Measurements from ENCODE around the gene NTRK2. TPM values are rescaled to one million over a fixed set of nuclear protein-coding genes. Genes with fewer than 3 reads are reported as not detected.
A peak's percentile ranks its signal among the peaks of the same experiment; 100 is the strongest.

NTRK2 gene
- total RNA-seq (2013; cell fraction: nucleolus; rRNA removed): 1.0 and 1.1 TPM in 2 replicates
- total RNA-seq (2014; rRNA removed): 0.45 and 0.76 TPM in 2 replicates
- 0.69 and 0.76 TPM in 2 replicates for total RNA-seq (2014; rRNA removed; fragmentation: Illumina TruSeq; extraction: Trizol)
- 0.51 and 0.59 TPM in 2 replicates for total RNA-seq (2021)
- polyA plus RNA-seq (2011; ENCODE audit: low read depth): 0.52 TPM
- 4.6 TPM in 2 replicates for polyA plus RNA-seq (2011; rRNA removed)
- 2.4 and 3.1 TPM in 2 replicates for polyA plus RNA-seq (2011; cell fraction: cytosol; rRNA removed)
- polyA plus RNA-seq (2011; cell fraction: nucleus; rRNA removed): 3.5 and 3.6 TPM in 2 replicates
- 0.55 and 1.0 TPM in 2 replicates for polyA plus RNA-seq (2012)
- polyA plus RNA-seq (2014; fragmentation: Illumina TruSeq; extraction: Trizol): 1.0 TPM in 2 replicates
- under 1 TPM; 0.49 to 0.60 TPM for polyA plus RNA-seq (2014; fragmentation: Nextera tagmentation; extraction: Ambion mirVana)
- polyA plus RNA-seq (2014; rRNA removed): 0.42 and 0.48 TPM in 2 replicates
- polyA plus RNA-seq (2016; fragmentation: Nextera tagmentation; extraction: Ambion mirVana): under 1 TPM; 0.70 to 0.78 TPM
- polyA minus RNA-seq (2011; rRNA and poly(A)+ RNA removed): 4.7 and 5.9 TPM in 2 replicates
- polyA minus RNA-seq (2011; cell fraction: cytosol; rRNA and poly(A)+ RNA removed): 0.53 and 1.2 TPM in 2 replicates
- 4.0 and 5.7 TPM in 2 replicates for polyA minus RNA-seq (2011; cell fraction: nucleus; rRNA and poly(A)+ RNA removed)
- percentile 54 among the genes with signal in this experiment for Bru-seq, nascent RNA
- BruChase-seq, experiment 1, labeled RNA remaining after a 6-hour chase: percentile 49 among the genes with signal in this experiment
- BruChase-seq, experiment 2, labeled RNA remaining after a 2-hour chase: percentile 52 among the genes with signal in this experiment
- long read RNA-seq, experiment 1, full-length matches to known transcripts: 1 of 31 reads
- long read RNA-seq, experiment 1, partial matches to known transcripts: 22 of 31 reads
- long read RNA-seq, experiment 1, other reads (novel, unspliced or antisense): 8 of 31 reads
- long read RNA-seq, experiment 2, full-length matches to known transcripts: 1 of 203 reads
- long read RNA-seq, experiment 2, partial matches to known transcripts: 141 of 203 reads
- long read RNA-seq, experiment 2, other reads (novel, unspliced or antisense): 61 of 203 reads

DNA sequence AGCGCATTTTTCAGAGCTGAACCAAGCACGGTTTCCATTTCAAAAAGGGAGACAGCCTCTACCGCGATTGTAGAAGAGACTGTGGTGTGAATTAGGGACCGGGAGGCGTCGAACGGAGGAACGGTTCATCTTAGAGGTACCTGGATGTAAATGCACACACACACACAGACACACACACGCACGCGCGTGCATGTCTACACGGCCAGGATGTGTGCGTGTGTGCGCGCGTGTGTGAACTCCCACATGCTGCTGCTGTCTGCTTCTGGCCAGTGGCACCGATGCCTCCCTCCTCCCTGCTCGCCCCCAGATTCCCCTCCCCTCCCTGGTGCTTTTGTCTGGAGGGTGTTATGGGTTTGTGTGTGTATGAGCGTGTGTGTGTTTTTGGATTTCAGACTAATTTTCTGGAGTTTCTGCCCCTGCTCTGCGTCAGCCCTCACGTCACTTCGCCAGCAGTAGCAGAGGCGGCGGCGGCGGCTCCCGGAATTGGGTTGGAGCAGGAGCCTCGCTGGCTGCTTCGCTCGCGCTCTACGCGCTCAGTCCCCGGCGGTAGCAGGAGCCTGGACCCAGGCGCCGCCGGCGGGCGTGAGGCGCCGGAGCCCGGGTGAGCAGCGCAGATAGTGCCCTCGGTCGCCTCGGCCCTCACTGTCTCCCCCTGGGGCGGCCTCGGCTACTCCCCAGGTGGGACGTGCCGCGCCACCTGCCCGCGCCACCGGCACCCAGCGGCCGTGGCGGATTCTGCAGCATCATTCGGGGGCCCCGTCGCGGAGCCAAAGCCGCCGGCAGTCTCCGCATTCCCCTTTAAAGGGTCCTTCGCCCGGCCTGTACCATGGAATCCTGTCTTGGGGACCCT lies at the start of gene NTRK2:
Gene NTRK2 (plus strand): TSS at position 442 of the 850 bp plus-strand sequence. CDS start 1,020 bp downstream, outside the sequence.
- H3K27me3 ChIP-seq (replicated peaks in 1 of 2; ENCODE audit: control insufficient read depth in 2 of 2, insufficient read depth in 2 of 2, low read length in 1 of 2): peaks cover 5 to 11% of the 10 kb centered on the region in 2 experiments; a peak in 3 of 4 replicates
- RAD21 ChIA-PET (ENCODE audit: unreplicated experiment): interaction anchor here (1.9 to 2.1 kb wide), 2 partner anchors 25 to 111 kb away, joined by 5 to 7 read pairs; no protein-coding TSS in a partner anchor
- H3K79me2 ChIP-seq (ENCODE audit: control insufficient read depth, insufficient read depth, low read length): no peaks in the 10 kb centered on the region
- no peak for FAIRE-seq
- H2AFZ ChIP-seq (ENCODE audit: control insufficient read depth, low read depth, low read length): peak within 1 kb of the TSS; percentile 55
- SMC1A ChIA-PET (ENCODE audit: uncharacterized antibody, unreplicated experiment): interaction anchor here (0.6 to 1.3 kb wide), 4 partner anchors 11 to 290 kb away, joined by 3 to 6 read pairs (median 4); no protein-coding TSS in a partner anchor
- POLR2A ChIA-PET: no interaction called here
- H3K9ac ChIP-seq (ENCODE audit: control insufficient read depth, insufficient read depth, low read length): no peak within 1 kb of the TSS; the same call in 1 of the 2 replicates
- peaks cover 4% of the 10 kb centered on the region; the same call in 1 of the 2 replicates for H3K4me1 ChIP-seq (ENCODE audit: control insufficient read depth, insufficient read depth, low read length)
- BruUV-seq (replicated peaks): no TSS peak
- no peak for TF ChIP-seq ZBED1 (IDR thresholded peaks at IDR 0.05; ENCODE audit: borderline replicate concordance)
- TF ChIP-seq SP1 (IDR thresholded peaks at IDR 0.05; ENCODE audit: low read depth, low read length): no peak
- TF ChIP-seq, protein P1, sequence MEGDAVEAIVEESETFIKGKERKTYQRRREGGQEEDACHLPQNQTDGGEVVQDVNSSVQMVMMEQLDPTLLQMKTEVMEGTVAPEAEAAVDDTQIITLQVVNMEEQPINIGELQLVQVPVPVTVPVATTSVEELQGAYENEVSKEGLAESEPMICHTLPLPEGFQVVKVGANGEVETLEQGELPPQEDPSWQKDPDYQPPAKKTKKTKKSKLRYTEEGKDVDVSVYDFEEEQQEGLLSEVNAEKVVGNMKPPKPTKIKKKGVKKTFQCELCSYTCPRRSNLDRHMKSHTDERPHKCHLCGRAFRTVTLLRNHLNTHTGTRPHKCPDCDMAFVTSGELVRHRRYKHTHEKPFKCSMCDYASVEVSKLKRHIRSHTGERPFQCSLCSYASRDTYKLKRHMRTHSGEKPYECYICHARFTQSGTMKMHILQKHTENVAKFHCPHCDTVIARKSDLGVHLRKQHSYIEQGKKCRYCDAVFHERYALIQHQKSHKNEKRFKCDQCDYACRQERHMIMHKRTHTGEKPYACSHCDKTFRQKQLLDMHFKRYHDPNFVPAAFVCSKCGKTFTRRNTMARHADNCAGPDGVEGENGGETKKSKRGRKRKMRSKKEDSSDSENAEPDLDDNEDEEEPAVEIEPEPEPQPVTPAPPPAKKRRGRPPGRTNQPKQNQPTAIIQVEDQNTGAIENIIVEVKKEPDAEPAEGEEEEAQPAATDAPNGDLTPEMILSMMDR (IDR thresholded peaks at IDR 0.05 in 2 of 3, conservative IDR thresholded peaks at IDR 0.05 in 1 of 3; ENCODE audit: control insufficient read depth in 2 of 3, extremely low read depth in 1 of 3, insufficient read depth in 1 of 3, low read depth in 3 of 3, low read length in 3 of 3): 0 out of 6 replicates have a peak, but pooled peaks of 1 of the 3 experiments have one; percentile 7
- peak; percentile 58 for TF ChIP-seq SUZ12 (IDR thresholded peaks at IDR 0.05; ENCODE audit: unreplicated experiment)
- peak; percentile 14; the same call in 2 of the 3 replicates for ATAC-seq
- CTCF ChIA-PET: interaction anchor here (0.8 to 2.0 kb wide), 9 partner anchors 7 to 591 kb away, joined by 3 to 11 read pairs (median 3); no protein-coding TSS in a partner anchor
- in situ Hi-C loops (cut with MboI) (loop anchor here (10.0 kb wide), 3 partner anchors 275 to 595 kb away; no protein-coding TSS in a partner anchor), intact Hi-C loops (cut with micrococcal nuclease; ENCODE audit: unreplicated experiment) (loop anchor here (2.0 to 10.0 kb wide), 4 partner anchors 115 to 588 kb away; no protein-coding TSS in a partner anchor)
- 5% methylated on average over 69 of the region's 69 CpGs for WGBS (ENCODE audit: insufficient coverage, insufficient replicate concordance, low lambda C conversion rate, missing lambda C conversion rate)
- no peaks in the 10 kb centered on the region for H3K36me3 ChIP-seq (ENCODE audit: control insufficient read depth in 2 of 2, insufficient read depth in 2 of 2, low read length in 1 of 2)
- peak within 1 kb of the TSS; percentile 56 for H3K4me3 ChIP-seq
- H3K27ac ChIP-seq (ENCODE audit: control insufficient read depth, insufficient read depth): no peak within 1 kb of the TSS
- DNase-seq (ENCODE audit: low read depth, low spot score): no peak
- H3K9me3 ChIP-seq (replicated peaks; ENCODE audit: control insufficient read depth, insufficient read depth, low read length): no peaks in the 10 kb centered on the region
- H4K20me1 ChIP-seq (ENCODE audit: control insufficient read depth, insufficient read depth): no peaks in the 10 kb centered on the region; the same call in 1 of the 2 replicates
- peak within 1 kb of the TSS; percentile 93 for H3K4me2 ChIP-seq (ENCODE audit: control insufficient read depth, insufficient read depth)
